ENCODE data around the gene HPS1. TPM values are rescaled to one million over a fixed set of nuclear protein-coding genes. Genes with fewer than 3 reads are reported as not detected.

The HPS1 gene
- total and polyA plus RNA-seq, 10 of the 15 experiments (the other 5 are each of a cell fraction or from before 2014, with no cell fraction given): 27.1 to 138 (median 54.8) TPM

DNA sequence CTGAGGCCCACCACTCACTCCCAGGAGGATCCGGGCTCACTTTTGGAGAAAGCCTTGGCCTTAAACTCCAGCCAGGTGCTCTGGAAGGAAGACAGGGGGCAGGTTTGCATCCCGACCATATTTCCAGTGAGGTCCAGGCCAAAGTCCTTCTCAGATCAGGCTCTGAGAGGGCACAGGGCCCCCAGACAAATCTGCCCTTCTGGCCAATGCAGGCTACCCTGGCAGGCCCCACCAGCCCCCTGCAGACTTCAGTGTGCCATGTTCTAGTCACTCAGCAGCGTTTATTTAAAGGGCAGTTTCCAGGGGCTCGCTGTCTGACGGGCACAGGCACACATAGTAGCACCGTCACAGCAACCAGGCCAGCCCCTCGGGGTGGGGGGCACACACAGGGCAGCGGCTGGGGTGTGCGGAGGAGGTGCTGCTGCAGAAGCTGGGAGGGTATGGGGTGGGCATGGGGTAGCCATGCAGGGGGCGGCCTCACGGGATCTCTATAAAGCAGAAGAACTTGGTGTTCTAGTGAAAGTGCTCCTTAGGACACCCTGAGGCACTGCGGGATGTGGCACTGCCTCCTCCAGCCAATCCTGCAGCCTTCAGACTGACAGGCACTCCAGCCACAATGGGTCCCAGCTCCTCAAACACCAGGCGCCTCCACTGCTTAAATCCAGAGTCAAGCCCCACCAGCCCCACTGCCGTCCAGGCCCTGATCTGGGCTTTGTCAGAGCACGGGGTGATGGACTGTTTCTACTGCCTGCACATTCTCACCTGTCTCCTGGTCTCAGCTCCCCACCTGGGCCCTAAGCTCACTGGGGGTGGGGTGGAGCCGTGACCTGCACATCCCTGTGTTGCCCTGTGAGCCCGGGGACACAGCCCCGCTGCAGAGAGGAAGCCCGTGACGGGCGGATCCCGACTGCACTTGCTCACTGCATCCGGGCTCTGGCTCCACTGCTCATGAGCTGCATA is 22.2 kb downstream of the HPS1 start (continued):
- no peak for TF ChIP-seq KAT2A (conservative IDR thresholded peaks at IDR 0.05; ENCODE audit: control insufficient read depth, low read depth, low read length)
- TF ChIP-seq RELA (IDR thresholded peaks at IDR 0.05; ENCODE audit: borderline replicate concordance, partially characterized antibody): no peak

DNA sequence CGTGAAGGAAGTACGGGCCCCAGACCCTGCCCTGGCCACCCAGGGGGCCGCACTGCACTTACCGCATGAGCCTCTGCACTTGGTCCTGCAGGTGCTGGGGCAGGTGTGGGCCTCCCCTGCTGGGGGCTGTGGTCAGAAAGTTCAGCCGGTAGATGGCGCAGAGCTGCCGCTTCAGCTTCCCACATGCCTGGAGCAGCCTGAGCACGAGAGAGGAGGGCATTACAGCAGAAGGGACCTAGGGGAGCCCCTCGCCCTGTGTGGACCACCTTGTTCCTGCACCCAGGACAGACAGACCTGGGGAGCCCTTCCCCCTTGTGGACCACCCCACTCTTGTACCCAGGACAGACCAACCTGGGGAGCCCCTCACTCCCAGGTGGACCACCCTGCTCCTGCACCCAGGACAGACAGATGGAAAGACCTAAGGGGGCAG is 23.0 kb downstream of the HPS1 start:
- no TSS peak for BruUV-seq (replicated peaks)
- intact Hi-C loops (cut with micrococcal nuclease; ENCODE audit: unreplicated experiment) (no loop called here), in situ Hi-C loops (cut with MboI) (no loop called here)
- ChIA-PET CTCF (interaction anchor here (1.3 kb wide), 1 partner anchor 18 kb away, joined by 3 read pairs; no protein-coding TSS in a partner anchor), RAD21 (ENCODE audit: unreplicated experiment) (no interaction called here), POLR2A (interaction anchor here (1.4 kb wide), 1 partner anchor 12 kb away, joined by 4 read pairs; no protein-coding TSS in a partner anchor), SMC1A (ENCODE audit: uncharacterized antibody, unreplicated experiment) (interaction anchor here (1.2 kb wide), 1 partner anchor 12 kb away, joined by 4 read pairs; no protein-coding TSS in a partner anchor)
- DNase-seq (ENCODE audit: low read depth, low spot score) (no peak), ATAC-seq (no peak), FAIRE-seq (no peak)
- no peak overlapping the region for H3K9ac ChIP-seq (ENCODE audit: control insufficient read depth, insufficient read depth, low read length)
- H3K79me2 ChIP-seq (ENCODE audit: control insufficient read depth, insufficient read depth, low read length): no peaks in the 10 kb centered on the region
- H4K20me1 ChIP-seq (ENCODE audit: control insufficient read depth, insufficient read depth): no peaks in the 10 kb centered on the region
- no peaks in the 10 kb centered on the region for H3K27me3 ChIP-seq (replicated peaks in 1 of 2; ENCODE audit: control insufficient read depth in 2 of 2, insufficient read depth in 2 of 2, low read length in 1 of 2)
- no peak overlapping the region for H2AFZ ChIP-seq (ENCODE audit: control insufficient read depth, low read depth, low read length)
- H3K36me3 ChIP-seq (ENCODE audit: control insufficient read depth in 2 of 2, insufficient read depth in 2 of 2, low read length in 1 of 2): peaks cover 10 to 20% of the 10 kb centered on the region in 2 experiments; a peak in 3 of 4 replicates
- H3K9me3 ChIP-seq (replicated peaks; ENCODE audit: control insufficient read depth, insufficient read depth, low read length): no peaks in the 10 kb centered on the region
- 95% methylated on average over 9 of the region's 9 CpGs for WGBS (ENCODE audit: insufficient coverage, insufficient replicate concordance, low lambda C conversion rate, missing lambda C conversion rate)
- H3K4me3 ChIP-seq: no peak overlapping the region
- H3K27ac ChIP-seq (ENCODE audit: control insufficient read depth, insufficient read depth): no peak overlapping the region
- H3K4me1 ChIP-seq (ENCODE audit: control insufficient read depth, insufficient read depth, low read length): peaks cover 5% of the 10 kb centered on the region
- TF ChIP-seq, protein P1, sequence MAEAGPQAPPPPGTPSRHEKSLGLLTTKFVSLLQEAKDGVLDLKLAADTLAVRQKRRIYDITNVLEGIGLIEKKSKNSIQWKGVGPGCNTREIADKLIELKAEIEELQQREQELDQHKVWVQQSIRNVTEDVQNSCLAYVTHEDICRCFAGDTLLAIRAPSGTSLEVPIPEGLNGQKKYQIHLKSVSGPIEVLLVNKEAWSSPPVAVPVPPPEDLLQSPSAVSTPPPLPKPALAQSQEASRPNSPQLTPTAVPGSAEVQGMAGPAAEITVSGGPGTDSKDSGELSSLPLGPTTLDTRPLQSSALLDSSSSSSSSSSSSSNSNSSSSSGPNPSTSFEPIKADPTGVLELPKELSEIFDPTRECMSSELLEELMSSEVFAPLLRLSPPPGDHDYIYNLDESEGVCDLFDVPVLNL (IDR thresholded peaks at IDR 0.05; ENCODE audit: low read depth, low read length): no peak
- TF ChIP-seq JUNB (IDR thresholded peaks at IDR 0.05) (no peak), RUNX3 (IDR thresholded peaks at IDR 0.05; ENCODE audit: low read length) (no peak), ASH2L (IDR thresholded peaks at IDR 0.05; ENCODE audit: borderline replicate concordance, low read depth) (no peak), ZSCAN29 (IDR thresholded peaks at IDR 0.05) (no peak), HDGF (IDR thresholded peaks at IDR 0.05) (no peak), WRNIP1 (IDR thresholded peaks at IDR 0.05; ENCODE audit: borderline replicate concordance, low read depth, low read length) (no peak), NFYA (IDR thresholded peaks at IDR 0.05; ENCODE audit: borderline replicate concordance, low read depth, low read length) (no peak), SMAD5 (IDR thresholded peaks at IDR 0.05; ENCODE audit: low read depth) (no peak), NRF1 (conservative IDR thresholded peaks at IDR 0.05; ENCODE audit: low read depth, low read length) (no peak), ZNF207 (IDR thresholded peaks at IDR 0.05; ENCODE audit: borderline replicate concordance) (no peak), ZNF24 (IDR thresholded peaks at IDR 0.05) (no peak), STAT3 (IDR thresholded peaks at IDR 0.05; ENCODE audit: low read depth, low read length) (no peak)
- no peak overlapping the region for H3K4me2 ChIP-seq (ENCODE audit: control insufficient read depth, insufficient read depth)
